ENCODE data around the gene LHFPL2. TPM values are rescaled to one million over a fixed set of nuclear protein-coding genes. Genes with fewer than 3 reads are reported as not detected.

The LHFPL2 gene
- total and polyA plus RNA-seq, 9 of the 15 experiments (the other 6 are each of a cell fraction or from before 2014, with no cell fraction given), result 1.0 to 6.6 (median 4.6) TPM

DNA sequence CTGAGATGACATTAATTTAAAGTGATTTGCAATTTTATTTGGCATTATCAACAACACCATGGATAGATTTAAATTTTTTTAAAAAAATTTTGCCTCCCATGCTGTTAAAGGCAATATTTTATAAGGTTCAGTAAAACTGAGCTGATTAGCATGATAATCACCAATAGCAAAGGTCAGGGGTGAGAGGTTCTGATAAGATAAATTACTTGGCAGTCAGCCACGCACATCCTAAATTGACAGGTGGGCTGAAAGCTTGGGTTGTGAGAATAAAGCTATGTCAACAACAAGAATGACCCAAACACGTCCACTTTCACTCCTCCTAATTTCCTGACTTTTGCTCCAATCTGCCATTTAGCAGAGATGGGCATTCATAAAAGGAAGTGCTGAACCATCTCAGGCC lies 127.1 kb downstream of the LHFPL2 start:
- ChIA-PET CTCF (ENCODE audit: low intra/inter-chr PET ratio) (no interaction called here), POLR2A (interaction anchor here (0.7 kb wide), 1 partner anchor 12 kb away, joined by 3 read pairs; no protein-coding TSS in a partner anchor)
- Histone ChIP-seq H3K4me1 (replicated peaks in 1 of 2; ENCODE audit: control insufficient read depth in 2 of 2, insufficient read depth in 2 of 2, low read length in 2 of 2) (peaks cover 17 to 39% of the 10 kb centered on the region in 2 experiments), H3K9ac (ENCODE audit: insufficient read depth in 1 of 2, low read depth in 2 of 2, low read length in 2 of 2) (no peak overlapping the region), H3K4me2 (ENCODE audit: insufficient read depth, low read length) (no peak overlapping the region), H3K9me1 (ENCODE audit: control insufficient read depth, insufficient read depth, low read length) (no peaks in the 10 kb centered on the region), H3K4me3 (no peak overlapping the region), H3K79me2 (ENCODE audit: control insufficient read depth, insufficient read depth, low read length) (no peaks in the 10 kb centered on the region), H3K27me3 (ENCODE audit: control insufficient read depth in 2 of 2, insufficient read depth in 2 of 2, low read length in 2 of 2) (no peaks in the 10 kb centered on the region), H3K27ac (ENCODE audit: extremely low read depth, low read depth, low read length) (no peak overlapping the region), H4K20me1 (replicated peaks; ENCODE audit: control insufficient read depth, insufficient read depth, low read length) (no peaks in the 10 kb centered on the region), H3K36me3 (ENCODE audit: control insufficient read depth, insufficient read depth, low read length) (no peaks in the 10 kb centered on the region; the same call in 2 of the 3 replicates), H3K9me3 (replicated peaks; ENCODE audit: control insufficient read depth, insufficient read depth, low read depth, low read length) (no peaks in the 10 kb centered on the region; the same call in 1 of the 2 replicates), H2AFZ (ENCODE audit: low read depth, low read length) (no peak overlapping the region)
- in situ Hi-C loops (cut with MboI) (loop anchor here (25.0 kb wide), 1 partner anchor 1891 kb away; the partner anchor contains the start of gene ZFYVE16), intact Hi-C loops (cut with micrococcal nuclease) (no loop called here)
- FAIRE-seq (no peak), DNase-seq (ENCODE audit: extremely low read depth in 1 of 4, low spot score in 3 of 4) (no peak), ATAC-seq (no peak)
- no peak for TF ChIP-seq NR2C2 (CRISPR knock-in tag; IDR thresholded peaks at IDR 0.05)
- peak; percentile 60 for TF ChIP-seq NR2C2 (tag; IDR thresholded peaks at IDR 0.05)
- TF ChIP-seq NR2C1 (IDR thresholded peaks at IDR 0.05), result peak; percentile 45; the same call in 1 of the 2 replicates
- peak; percentile 76 for TF ChIP-seq NR2C1 (tag; IDR thresholded peaks at IDR 0.05)
- TF ChIP-seq HIVEP1 (CRISPR knock-in tag; IDR thresholded peaks at IDR 0.05), result no peak
- no peak for TF ChIP-seq ZNF57 (CRISPR knock-in tag; IDR thresholded peaks at IDR 0.05)
- peak; percentile 66 for TF ChIP-seq NFIC (IDR thresholded peaks at IDR 0.05)
- no TSS peak for BruUV-seq (replicated peaks)
- 27% methylated on average over 2 of the region's 2 CpGs for WGBS (ENCODE audit: insufficient coverage, low coverage, missing lambda C conversion rate)

Measured in K562 (cell line).